Measurements from ENCODE around the gene CRYZL1.
A peak's percentile ranks its signal among the peaks of the same experiment; 100 is the strongest.

CRYZL1 gene

DNA sequence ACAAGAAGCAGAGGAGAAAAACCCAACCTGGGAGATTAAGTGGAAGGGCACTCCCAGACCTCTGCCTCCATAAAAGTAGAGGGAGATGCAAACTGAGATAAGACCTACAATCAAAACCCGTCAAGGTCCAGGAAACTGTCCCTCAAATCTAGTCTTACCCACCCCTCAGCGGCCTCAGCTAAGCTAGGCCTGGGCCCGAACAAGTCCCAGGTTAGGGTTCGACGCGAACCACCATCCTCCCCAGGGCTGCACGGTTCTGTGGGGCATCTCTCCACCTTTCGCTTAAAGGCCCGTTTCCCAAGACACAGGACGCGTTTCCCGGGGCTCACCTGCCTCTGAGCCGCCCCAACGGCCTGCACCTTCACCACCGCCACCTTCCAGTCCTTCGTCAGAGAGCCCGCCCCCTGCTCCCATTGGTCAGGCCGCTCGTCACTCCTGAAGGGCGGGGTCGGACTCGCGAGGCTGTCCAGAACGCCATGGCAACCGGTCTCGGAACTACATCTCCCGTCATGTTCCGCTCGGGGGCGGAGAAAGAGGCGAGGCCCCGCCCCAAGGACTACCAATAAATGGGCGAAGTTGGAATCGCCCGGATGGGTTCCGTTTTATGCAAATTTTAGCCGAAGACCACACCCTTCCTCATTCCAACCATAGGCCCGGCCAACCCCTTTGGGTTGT lies at the start of gene CRYZL1:
Gene CRYZL1 (minus strand): TSS at position 390 of the 675 bp plus-strand sequence. CDS start 10,190 bp downstream, outside the sequence.
- Mint-ChIP-seq H3K27ac (peak within 1 kb of the TSS; percentile 98), H3K4me3 (peak within 1 kb of the TSS; percentile 93), H3K36me3 (ENCODE audit: low read depth) (peaks cover 20% of the 10 kb centered on the region), H3K4me1 (peaks cover 25% of the 10 kb centered on the region), H3K9me3 (peaks cover 10% of the 10 kb centered on the region), H3K27me3 (ENCODE audit: low read depth, poor library complexity) (peaks cover 3% of the 10 kb centered on the region)
- TF ChIP-seq, protein P1, sequence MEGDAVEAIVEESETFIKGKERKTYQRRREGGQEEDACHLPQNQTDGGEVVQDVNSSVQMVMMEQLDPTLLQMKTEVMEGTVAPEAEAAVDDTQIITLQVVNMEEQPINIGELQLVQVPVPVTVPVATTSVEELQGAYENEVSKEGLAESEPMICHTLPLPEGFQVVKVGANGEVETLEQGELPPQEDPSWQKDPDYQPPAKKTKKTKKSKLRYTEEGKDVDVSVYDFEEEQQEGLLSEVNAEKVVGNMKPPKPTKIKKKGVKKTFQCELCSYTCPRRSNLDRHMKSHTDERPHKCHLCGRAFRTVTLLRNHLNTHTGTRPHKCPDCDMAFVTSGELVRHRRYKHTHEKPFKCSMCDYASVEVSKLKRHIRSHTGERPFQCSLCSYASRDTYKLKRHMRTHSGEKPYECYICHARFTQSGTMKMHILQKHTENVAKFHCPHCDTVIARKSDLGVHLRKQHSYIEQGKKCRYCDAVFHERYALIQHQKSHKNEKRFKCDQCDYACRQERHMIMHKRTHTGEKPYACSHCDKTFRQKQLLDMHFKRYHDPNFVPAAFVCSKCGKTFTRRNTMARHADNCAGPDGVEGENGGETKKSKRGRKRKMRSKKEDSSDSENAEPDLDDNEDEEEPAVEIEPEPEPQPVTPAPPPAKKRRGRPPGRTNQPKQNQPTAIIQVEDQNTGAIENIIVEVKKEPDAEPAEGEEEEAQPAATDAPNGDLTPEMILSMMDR (IDR thresholded peaks at IDR 0.05): no peak
- DNase-seq: peak; percentile 100

DNA sequence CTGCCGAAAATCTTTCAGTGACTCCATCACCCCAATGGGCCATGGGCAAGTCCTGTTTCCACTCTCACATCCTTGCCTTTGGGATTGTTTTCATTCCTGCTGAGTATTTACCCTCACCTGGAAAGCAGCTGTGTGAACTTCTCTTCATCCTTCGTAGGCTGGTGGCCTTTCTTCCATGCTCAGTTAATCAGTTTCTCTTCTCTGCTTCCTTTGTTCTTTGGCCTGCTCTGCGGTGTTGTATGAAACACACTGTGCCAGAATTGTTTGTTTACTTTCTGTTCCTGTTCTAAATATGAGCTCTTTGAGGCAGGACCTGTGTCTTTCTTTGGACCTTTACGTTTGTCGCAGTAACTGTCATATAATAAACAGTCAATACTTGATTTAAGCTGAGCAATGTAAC lies 49.3 kb upstream of the CRYZL1 start:
- Mint-ChIP-seq H3K4me3 (no peak overlapping the region), H3K4me1 (peaks cover 62% of the 10 kb centered on the region), H3K27ac (no peak overlapping the region), H3K36me3 (ENCODE audit: low read depth) (peaks cover 4% of the 10 kb centered on the region), H3K9me3 (no peaks in the 10 kb centered on the region), H3K27me3 (ENCODE audit: low read depth, poor library complexity) (no peaks in the 10 kb centered on the region)
- no peak for DNase-seq
- TF ChIP-seq, protein P1 (IDR thresholded peaks at IDR 0.05): no peak

DNA sequence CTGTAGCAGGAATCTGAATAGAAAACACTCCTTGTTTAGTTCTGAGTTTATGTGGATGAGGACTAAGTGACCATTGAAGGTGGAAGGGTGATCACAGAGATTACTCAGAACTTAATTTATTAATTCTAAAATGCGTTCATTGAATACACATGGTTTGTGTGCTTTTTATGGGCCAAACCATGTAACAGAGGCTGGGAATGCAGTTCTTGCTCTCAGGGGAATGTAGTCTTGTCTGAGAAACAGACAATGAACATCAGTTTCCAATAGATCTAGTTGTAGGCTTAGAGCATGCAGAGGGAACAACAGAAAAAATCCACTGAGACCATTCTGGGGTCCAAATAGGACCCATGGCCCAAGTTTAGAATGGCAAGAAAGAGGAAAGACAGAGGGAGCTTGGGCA lies 46.8 kb upstream of the CRYZL1 start:
- TF ChIP-seq, protein P1 (IDR thresholded peaks at IDR 0.05): no peak
- Mint-ChIP-seq H3K27me3 (ENCODE audit: low read depth, poor library complexity) (no peaks in the 10 kb centered on the region), H3K4me1 (peaks cover 77% of the 10 kb centered on the region), H3K36me3 (ENCODE audit: low read depth) (peaks cover 4% of the 10 kb centered on the region), H3K27ac (peak overlapping the region; percentile 6), H3K4me3 (no peak overlapping the region), H3K9me3 (no peaks in the 10 kb centered on the region)
- DNase-seq: no peak

DNA sequence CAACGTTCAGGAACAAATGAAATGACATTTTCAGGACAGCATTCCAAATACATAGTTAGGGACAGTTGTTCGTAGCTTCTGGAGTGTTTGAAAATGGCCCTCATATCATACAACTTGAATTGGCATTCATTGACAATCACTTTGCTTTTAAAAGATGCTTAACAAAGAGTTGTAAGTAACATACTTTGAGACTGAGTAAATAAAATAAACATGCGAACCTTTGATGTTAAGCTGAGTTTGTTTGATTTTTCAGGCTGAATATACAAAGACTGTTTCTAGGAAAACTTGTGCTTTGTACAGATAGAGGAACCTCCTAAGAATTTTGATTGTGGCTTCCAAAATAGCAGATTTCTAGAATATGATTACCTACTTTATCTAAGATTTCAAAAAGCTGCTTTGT lies 46.1 kb upstream of the CRYZL1 start:
- Mint-ChIP-seq H3K36me3 (ENCODE audit: low read depth) (peaks cover 9% of the 10 kb centered on the region), H3K4me1 (peaks cover 77% of the 10 kb centered on the region), H3K27me3 (ENCODE audit: low read depth, poor library complexity) (no peaks in the 10 kb centered on the region), H3K27ac (no peak overlapping the region), H3K4me3 (no peak overlapping the region), H3K9me3 (no peaks in the 10 kb centered on the region)
- DNase-seq: no peak
- TF ChIP-seq, protein P1 (IDR thresholded peaks at IDR 0.05): no peak

DNA sequence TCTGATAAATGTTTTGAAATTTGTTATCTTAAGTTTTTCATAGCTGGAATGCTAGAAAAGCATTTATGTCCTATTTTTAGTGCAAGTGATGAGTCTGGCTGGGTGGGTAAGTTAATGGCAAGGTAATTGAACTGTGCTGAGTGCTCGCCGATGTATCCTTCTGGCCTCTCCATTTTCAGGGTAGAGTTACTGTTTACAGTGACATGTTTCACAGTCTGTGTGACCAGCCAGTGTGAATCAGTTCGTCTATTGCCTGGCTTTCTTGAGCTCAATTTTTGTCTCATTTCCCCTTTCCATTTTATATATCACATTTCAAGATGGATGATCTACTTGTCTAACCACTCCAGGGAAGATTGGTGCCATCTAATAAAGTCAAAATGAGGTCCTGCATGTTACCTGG lies 44.8 kb upstream of the CRYZL1 start:
- H3K27me3 Mint-ChIP-seq (ENCODE audit: low read depth, poor library complexity): no peaks in the 10 kb centered on the region
- H3K36me3 Mint-ChIP-seq (ENCODE audit: low read depth): peaks cover 12% of the 10 kb centered on the region
- H3K4me1 Mint-ChIP-seq: peaks cover 65% of the 10 kb centered on the region
- H3K9me3 Mint-ChIP-seq: no peaks in the 10 kb centered on the region
- H3K27ac Mint-ChIP-seq: peak overlapping the region; percentile 67
- peak; percentile 4 for DNase-seq
- H3K4me3 Mint-ChIP-seq: peak overlapping the region; percentile 26
- TF ChIP-seq, protein P1 (IDR thresholded peaks at IDR 0.05): no peak

DNA sequence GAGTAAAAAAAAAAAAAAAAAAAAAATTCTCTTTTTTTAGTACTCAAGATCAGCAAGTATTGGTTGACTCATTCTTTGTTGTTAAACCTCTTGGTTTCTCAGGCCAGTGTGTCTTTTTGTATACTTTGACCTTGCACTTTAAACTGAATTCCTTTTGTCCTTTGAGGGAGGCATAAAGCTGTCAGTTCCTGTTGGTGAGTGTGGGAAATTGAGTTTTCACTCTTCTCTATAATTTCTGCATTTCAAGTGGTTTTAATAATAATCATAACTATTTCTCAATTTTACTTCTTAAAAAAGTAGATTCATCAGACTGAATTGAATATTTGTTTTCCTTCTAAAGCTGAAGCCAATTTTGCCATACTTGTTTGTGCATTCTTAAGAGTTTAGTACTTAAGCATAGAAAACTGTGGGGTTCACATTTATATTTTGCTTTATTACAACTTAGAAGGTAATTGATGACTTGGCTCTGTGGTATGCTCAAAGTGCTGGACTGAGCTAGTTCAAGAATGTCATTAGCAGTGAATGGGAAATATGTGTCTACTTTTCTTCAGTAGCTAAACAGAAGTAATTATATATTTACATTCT lies 44.2 kb upstream of the CRYZL1 start:
- Mint-ChIP-seq H3K27me3 (ENCODE audit: low read depth, poor library complexity) (no peaks in the 10 kb centered on the region), H3K9me3 (peaks cover 5% of the 10 kb centered on the region), H3K36me3 (ENCODE audit: low read depth) (peaks cover 14% of the 10 kb centered on the region), H3K4me1 (peaks cover 58% of the 10 kb centered on the region), H3K27ac (peak overlapping the region; percentile 47), H3K4me3 (peak overlapping the region; percentile 35)
- DNase-seq: no peak
- TF ChIP-seq, protein P1 (IDR thresholded peaks at IDR 0.05): no peak

Measured in nephron progenitor cell (in vitro differentiated cells).